ENCODE data around the gene NTM.

GRCh38 chr11:132365650-132366049 lies 995.2 kb downstream of the NTM start:
- TF ChIP-seq CTCF (conservative IDR thresholded peaks at IDR 0.05; ENCODE audit: low read length) (no peak), EZH2phosphoT487 (IDR thresholded peaks at IDR 0.05; ENCODE audit: borderline replicate concordance) (no peak)

Data from Loucy (cell line).